ENCODE data around the gene MAP2.

Gene MAP2

DNA sequence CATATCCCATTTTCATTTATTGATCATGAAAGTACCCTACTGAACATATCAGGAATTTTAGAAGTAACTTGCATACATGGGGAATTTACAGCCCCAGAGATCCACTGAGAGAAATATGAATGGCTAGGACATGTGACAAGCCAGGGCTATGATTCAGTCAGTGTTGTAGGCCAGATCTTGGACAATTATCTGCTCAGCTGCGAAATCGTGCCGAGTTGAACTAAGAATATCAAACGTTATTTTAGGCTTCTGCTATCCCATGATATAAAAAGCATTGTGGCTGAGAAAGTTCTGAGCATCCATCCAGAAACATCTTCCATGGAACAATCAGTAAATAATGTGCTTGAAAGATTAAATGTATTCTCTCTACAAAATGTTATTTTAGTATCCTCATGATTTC, 262.1 kb downstream of the MAP2 start:
- DNase-seq (ENCODE audit: extremely low read depth, low read depth): no peak
- TF ChIP-seq, protein P1, sequence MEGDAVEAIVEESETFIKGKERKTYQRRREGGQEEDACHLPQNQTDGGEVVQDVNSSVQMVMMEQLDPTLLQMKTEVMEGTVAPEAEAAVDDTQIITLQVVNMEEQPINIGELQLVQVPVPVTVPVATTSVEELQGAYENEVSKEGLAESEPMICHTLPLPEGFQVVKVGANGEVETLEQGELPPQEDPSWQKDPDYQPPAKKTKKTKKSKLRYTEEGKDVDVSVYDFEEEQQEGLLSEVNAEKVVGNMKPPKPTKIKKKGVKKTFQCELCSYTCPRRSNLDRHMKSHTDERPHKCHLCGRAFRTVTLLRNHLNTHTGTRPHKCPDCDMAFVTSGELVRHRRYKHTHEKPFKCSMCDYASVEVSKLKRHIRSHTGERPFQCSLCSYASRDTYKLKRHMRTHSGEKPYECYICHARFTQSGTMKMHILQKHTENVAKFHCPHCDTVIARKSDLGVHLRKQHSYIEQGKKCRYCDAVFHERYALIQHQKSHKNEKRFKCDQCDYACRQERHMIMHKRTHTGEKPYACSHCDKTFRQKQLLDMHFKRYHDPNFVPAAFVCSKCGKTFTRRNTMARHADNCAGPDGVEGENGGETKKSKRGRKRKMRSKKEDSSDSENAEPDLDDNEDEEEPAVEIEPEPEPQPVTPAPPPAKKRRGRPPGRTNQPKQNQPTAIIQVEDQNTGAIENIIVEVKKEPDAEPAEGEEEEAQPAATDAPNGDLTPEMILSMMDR (IDR thresholded peaks at IDR 0.05; ENCODE audit: low read depth, low read length, missing control alignments): no peak
- H3K4me3 ChIP-seq (replicated peaks; ENCODE audit: low read depth, low read length): no peak overlapping the region

DNA sequence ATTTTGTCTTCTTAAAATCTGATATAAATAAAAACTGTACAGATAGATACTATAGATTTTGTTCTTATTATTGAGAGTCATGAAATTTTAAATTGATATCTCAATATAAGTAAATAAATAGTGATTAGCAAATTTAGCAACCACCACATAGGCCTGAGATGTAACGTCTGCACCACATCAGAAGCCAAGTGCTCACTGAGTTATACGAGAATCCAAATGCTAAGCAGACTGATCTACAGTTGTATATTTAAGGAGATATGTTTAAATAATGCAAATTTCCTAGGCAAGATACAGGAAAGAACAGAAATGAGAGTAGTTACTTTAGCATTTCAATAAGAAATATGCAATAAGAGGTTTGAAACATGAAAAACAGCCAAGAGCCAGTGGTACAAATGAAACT, 262.6 kb downstream of the MAP2 start:
- no peak for DNase-seq (ENCODE audit: extremely low read depth, low read depth)
- TF ChIP-seq, protein P1 (IDR thresholded peaks at IDR 0.05; ENCODE audit: low read depth, low read length, missing control alignments): no peak
- H3K4me3 ChIP-seq (replicated peaks; ENCODE audit: low read depth, low read length): no peak overlapping the region

DNA sequence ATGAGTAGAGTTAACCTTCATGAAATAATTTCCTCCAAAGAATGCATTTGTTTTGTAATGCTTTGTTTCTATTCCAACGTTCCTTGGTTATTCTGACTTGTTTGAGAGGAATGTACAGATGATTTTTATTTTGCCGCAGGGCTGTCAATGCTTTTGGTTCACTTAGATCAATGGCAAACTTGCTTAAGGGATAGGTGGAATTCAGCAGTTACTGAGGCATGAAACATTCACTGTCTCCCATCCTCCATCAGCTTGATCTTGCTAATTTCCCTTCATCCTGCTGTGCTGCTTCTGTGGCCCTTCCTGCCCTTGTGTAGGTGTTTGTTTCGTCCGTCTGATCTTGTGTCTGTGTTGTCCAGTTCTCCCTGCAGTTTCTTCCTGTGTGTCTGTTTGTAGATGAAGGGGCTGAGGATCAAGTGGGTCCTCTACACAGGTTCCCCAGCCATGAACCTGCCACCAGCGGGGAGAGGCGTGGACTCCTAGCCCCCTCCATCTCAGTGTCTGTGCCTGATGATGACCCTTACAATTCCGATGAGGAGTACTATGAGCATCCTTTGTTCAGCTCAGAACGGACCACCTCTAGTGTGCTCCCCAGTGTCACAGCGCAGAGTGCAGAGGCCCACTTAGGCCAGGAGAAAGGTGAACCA, 263.6 kb downstream of the MAP2 start:
- H3K4me3 ChIP-seq (replicated peaks; ENCODE audit: low read depth, low read length): no peak overlapping the region
- no peak for DNase-seq (ENCODE audit: extremely low read depth, low read depth)
- TF ChIP-seq, protein P1 (IDR thresholded peaks at IDR 0.05; ENCODE audit: low read depth, low read length, missing control alignments): no peak

DNA sequence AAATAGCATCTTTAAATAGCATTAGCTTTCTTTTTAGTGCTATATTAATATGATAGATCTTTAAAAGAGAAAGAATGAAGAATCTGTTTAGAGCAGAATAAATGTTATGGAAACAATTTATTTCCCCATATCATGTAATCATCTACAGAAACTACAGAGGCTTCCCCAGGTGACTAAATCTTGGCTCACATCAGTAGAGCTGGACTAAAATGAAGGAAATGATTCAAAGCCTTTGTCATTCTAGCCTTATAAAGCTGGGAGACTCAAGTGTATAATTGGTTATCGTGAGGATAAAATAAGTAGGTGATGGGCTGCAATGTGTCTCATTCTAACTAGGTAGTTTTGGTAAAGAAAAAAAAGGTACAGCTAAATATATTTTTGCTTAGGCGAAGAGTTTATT, 264.5 kb downstream of the MAP2 start:
- DNase-seq (ENCODE audit: extremely low read depth, low read depth): no peak
- TF ChIP-seq, protein P1 (IDR thresholded peaks at IDR 0.05; ENCODE audit: low read depth, low read length, missing control alignments): no peak
- no peak overlapping the region for H3K4me3 ChIP-seq (replicated peaks; ENCODE audit: low read depth, low read length)

DNA sequence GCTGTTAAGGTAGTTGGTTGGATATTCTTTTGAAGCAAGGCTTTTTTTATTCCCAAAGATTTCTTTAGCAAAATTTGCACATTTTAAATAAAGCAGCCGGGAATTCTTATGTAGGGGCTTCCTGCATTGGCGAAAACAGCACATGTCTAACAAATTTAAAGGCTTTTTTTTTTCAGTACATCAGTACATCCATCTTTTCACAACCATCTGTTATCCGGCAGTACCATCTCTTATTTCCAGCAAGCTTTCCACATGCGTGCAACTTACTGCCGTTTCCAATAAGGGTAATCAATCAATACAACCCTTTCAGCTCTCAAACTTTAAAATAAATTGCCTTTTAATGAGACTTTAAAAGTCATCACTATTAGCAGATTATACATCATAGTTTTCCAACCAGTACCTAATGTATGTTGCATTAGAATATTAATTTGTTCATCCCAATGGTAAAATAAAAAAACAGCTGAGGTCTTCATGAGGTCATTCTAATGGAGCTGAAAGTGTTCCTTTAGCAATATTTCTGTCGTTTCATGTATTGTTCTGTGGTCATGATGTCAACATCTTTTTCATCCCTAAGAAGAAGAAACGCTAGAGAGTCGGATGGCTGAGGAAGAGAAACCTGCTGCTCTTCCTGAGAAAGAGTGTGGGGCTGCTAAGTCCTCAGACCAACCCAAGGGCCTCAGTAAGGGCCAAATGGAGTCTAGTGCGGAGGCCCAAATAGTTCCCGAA, 266.3 kb downstream of the MAP2 start:
- H3K4me3 ChIP-seq (replicated peaks; ENCODE audit: low read depth, low read length): no peak overlapping the region
- DNase-seq (ENCODE audit: extremely low read depth, low read depth): no peak
- TF ChIP-seq, protein P1 (IDR thresholded peaks at IDR 0.05; ENCODE audit: low read depth, low read length, missing control alignments): no peak

DNA sequence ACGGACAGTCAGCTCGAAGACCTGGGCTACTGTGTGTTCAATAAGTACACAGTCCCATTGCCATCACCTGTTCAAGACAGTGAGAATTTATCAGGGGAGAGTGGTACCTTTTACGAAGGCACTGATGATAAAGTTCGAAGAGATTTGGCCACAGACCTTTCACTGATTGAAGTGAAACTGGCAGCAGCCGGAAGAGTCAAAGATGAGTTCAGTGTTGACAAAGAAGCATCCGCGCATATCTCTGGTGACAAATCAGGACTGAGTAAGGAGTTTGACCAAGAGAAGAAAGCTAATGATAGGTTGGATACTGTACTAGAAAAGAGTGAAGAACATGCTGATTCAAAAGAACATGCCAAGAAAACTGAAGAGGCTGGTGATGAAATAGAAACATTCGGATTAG, 270.9 kb downstream of the MAP2 start:
- H3K4me3 ChIP-seq (replicated peaks; ENCODE audit: low read depth, low read length): no peak overlapping the region
- no peak for DNase-seq (ENCODE audit: extremely low read depth, low read depth)
- TF ChIP-seq, protein P1 (IDR thresholded peaks at IDR 0.05; ENCODE audit: low read depth, low read length, missing control alignments): no peak
